Duodenal mucosa (tissue), 2 donors: Measurements from ENCODE around the gene TOP2B.

ENCODE experiments used
- H3K27ac ChIP-seq: one replicate; pipeline ENCODE4 v1.7.0; 2013; ENCODE audit warnings: low read depth, low read length
- H3K27me3 ChIP-seq, 2 donors: one replicate each; pipeline ENCODE4 v1.7.0; 2013; ENCODE audit warnings: low read length in 2 of 2, control low read depth in 1 of 2; ENCODE audit not compliant: insufficient read depth in 2 of 2, control insufficient read depth in 1 of 2
- H3K36me3 ChIP-seq, 2 donors: one replicate each; pipeline ENCODE4 v1.7.0; 2013; ENCODE audit warnings: low read length in 2 of 2, control low read depth in 1 of 2; ENCODE audit not compliant: insufficient read depth in 2 of 2, control insufficient read depth in 1 of 2
- H3K4me1 ChIP-seq, 2 donors: one replicate each; pipeline ENCODE4 v1.7.0; 2013; ENCODE audit warnings: low read length in 2 of 2, control low read depth in 1 of 2; ENCODE audit not compliant: insufficient read depth in 2 of 2, control insufficient read depth in 1 of 2
- H3K4me3 ChIP-seq, 2 donors: one replicate each; pipeline ENCODE4 v1.7.0; 2013; ENCODE audit warnings: low read length in 2 of 2, low read depth in 1 of 2
- H3K9ac ChIP-seq, 2 donors: one replicate each; pipeline ENCODE4 v1.7.0; 2013; ENCODE audit warnings: low read length in 2 of 2, low read depth in 1 of 2
- H3K9me3 ChIP-seq, 2 donors: one replicate each; pipeline ENCODE4 v1.7.0; 2013; ENCODE audit warnings: low read length in 2 of 2, control low read depth in 1 of 2; ENCODE audit not compliant: control insufficient read depth in 1 of 2

TOP2B gene

DNA sequence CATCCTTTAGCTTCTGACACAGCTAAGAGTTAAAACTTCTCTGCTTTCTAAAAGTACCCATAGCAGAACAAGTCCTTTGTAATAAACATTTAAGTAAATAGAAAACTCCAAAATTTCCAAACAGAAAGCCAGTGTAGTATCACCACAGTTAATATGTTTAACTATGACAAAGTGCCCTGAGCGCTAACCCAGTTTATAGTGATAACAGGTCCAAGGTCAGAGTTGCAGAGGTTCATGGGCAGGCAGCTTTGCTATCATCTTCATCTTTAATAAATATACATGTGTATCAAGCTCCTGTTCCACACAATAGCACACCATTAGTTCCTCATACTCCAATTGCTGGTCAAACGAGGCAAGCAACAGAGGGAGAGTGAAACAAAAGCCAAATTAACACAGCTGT lies 12.4 kb upstream of the TOP2B start:
- no peaks in the 10 kb centered on the region for H3K4me1 ChIP-seq
- no peaks in the 10 kb centered on the region for H3K9me3 ChIP-seq
- H3K4me3 ChIP-seq, result no peak overlapping the region
- H3K36me3 ChIP-seq, result no peaks in the 10 kb centered on the region
- H3K27me3 ChIP-seq, result no peaks in the 10 kb centered on the region
- H3K9ac ChIP-seq, result no peak overlapping the region
- H3K27ac ChIP-seq, result no peak overlapping the region

DNA sequence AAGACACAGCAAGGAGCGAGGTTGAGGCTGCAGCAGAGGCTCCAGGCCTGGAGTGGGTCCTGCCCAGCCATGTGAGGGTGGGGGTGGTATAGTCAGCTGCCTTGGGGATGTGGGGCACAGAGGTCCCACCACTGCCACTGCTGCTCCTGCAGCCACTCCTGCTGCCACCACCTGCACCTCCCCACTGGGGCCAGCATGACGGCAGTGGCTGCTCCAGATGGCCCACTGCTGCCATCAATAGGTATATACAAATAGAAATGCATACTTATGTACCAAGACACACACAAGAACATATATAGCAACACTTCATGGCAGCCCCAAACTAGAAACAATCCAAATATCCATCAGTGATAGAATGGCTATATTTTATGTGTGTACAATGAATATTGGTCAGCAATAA lies 10.0 kb upstream of the TOP2B start:
- Histone ChIP-seq H3K4me1 (no peaks in the 10 kb centered on the region), H3K27me3 (no peaks in the 10 kb centered on the region), H3K9me3 (no peaks in the 10 kb centered on the region), H3K9ac (no peak overlapping the region), H3K4me3 (no peak overlapping the region), H3K36me3 (no peaks in the 10 kb centered on the region), H3K27ac (no peak overlapping the region)

- Histone ChIP-seq H3K27me3 (no peaks in the 10 kb centered on the region), H3K9ac (no peak overlapping the region), H3K9me3 (no peaks in the 10 kb centered on the region), H3K4me1 (no peaks in the 10 kb centered on the region), H3K4me3 (no peak overlapping the region), H3K27ac (no peak overlapping the region), H3K36me3 (no peaks in the 10 kb centered on the region)
Measured at GRCh38 chr3:25673738-25674298, 9.1 kb upstream of the TOP2B start.

- peak overlapping the region; percentile 83 to 87 for H3K4me3 ChIP-seq
- H3K9ac ChIP-seq, result peak overlapping the region; percentile 64 to 71
- H3K9me3 ChIP-seq, result no peaks in the 10 kb centered on the region
- peak overlapping the region; percentile 94 for H3K27ac ChIP-seq
- H3K36me3 ChIP-seq, result no peaks in the 10 kb centered on the region
- H3K27me3 ChIP-seq, result no peaks in the 10 kb centered on the region
- peaks cover 17 to 19% of the 10 kb centered on the region in 2 donors for H3K4me1 ChIP-seq
Measured at GRCh38 chr3:25665315-25666280, 891 bp upstream of the TOP2B start.

- Histone ChIP-seq H3K4me1 (peaks cover 17 to 32% of the 10 kb centered on the region in 2 donors), H3K9me3 (no peaks in the 10 kb centered on the region), H3K4me3 (peak overlapping the region; percentile 83 to 87), H3K27ac (peak overlapping the region; percentile 94), H3K27me3 (no peaks in the 10 kb centered on the region), H3K9ac (peak overlapping the region; percentile 64 to 71), H3K36me3 (no peaks in the 10 kb centered on the region)
Measured at GRCh38 chr3:25663869-25664811, 567 bp downstream of the TOP2B start.

DNA sequence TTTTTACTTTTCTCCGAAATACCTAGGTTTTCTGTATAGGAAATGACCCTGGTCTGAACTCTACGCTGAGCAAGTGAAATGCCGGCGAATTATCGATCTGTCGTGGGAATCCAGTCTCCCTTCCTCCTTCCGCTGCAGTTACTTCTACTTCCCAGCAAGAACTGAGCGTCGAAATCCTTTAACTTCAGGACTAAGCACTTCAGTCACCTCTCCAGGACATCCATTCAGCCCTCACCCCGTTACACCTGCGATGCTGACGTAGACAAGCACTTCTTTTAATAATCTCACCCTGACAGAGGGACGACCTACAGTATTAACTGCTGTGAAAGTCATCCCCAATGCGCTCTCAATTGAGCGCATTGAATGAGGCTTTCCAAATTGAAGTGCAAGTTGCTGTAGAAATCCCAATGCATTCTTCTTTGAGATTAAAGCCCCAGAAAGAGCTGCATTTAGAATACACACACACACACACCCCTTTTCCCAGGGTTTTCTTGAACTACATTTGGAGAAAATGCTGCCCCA lies 1.3 kb downstream of the TOP2B start:
- Histone ChIP-seq H3K4me1 (peaks cover 20 to 38% of the 10 kb centered on the region in 2 donors), H3K9ac (peak overlapping the region; percentile 58 to 64), H3K27me3 (no peaks in the 10 kb centered on the region), H3K4me3 (peak overlapping the region; percentile 83 to 87), H3K36me3 (no peaks in the 10 kb centered on the region), H3K27ac (peak overlapping the region; percentile 94), H3K9me3 (no peaks in the 10 kb centered on the region)

GRCh38 chr3:25662736-25663320 lies 1.9 kb downstream of the TOP2B start:
- Histone ChIP-seq H3K9ac (peak overlapping the region; percentile 58 to 64), H3K4me3 (peak overlapping the region; percentile 83 to 87), H3K9me3 (no peaks in the 10 kb centered on the region), H3K27me3 (no peaks in the 10 kb centered on the region), H3K4me1 (peaks cover 20 to 38% of the 10 kb centered on the region in 2 donors), H3K36me3 (no peaks in the 10 kb centered on the region), H3K27ac (no peak overlapping the region)

- Histone ChIP-seq H3K4me1 (peaks cover 20 to 44% of the 10 kb centered on the region in 2 donors), H3K27ac (no peak overlapping the region), H3K36me3 (no peaks in the 10 kb centered on the region), H3K27me3 (no peaks in the 10 kb centered on the region), H3K9ac (peak overlapping the region in 1 of 2 donors; percentile 1), H3K4me3 (peak overlapping the region; percentile 37 to 87), H3K9me3 (no peaks in the 10 kb centered on the region)
Measured at GRCh38 chr3:25661694-25662437, 2.8 kb downstream of the TOP2B start.

DNA sequence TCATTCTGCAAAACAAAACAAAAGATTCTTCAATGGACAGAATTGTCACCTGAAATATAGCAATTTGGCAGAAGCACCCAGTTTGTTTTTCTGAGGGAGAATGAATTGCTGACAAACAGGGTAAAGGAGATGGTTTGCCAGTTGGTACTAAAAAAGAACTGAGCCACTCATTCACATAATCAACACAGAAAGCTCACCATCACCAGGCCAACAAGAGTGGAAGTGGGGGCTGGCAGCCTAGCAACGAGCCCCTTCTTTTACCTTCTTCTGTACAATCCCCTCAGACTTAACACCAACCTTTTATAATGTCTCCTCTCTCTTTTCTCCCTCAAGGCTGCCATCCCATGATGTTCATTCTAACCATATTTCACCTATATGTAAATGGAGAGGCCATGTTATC lies 5.9 kb downstream of the TOP2B start:
- Histone ChIP-seq H3K4me3 (no peak overlapping the region), H3K9ac (no peak overlapping the region), H3K27ac (no peak overlapping the region), H3K4me1 (peaks cover 20 to 42% of the 10 kb centered on the region in 2 donors), H3K36me3 (no peaks in the 10 kb centered on the region), H3K27me3 (no peaks in the 10 kb centered on the region), H3K9me3 (no peaks in the 10 kb centered on the region)
